Measurements from ENCODE around the gene CFAP57.

Gene CFAP57

DNA sequence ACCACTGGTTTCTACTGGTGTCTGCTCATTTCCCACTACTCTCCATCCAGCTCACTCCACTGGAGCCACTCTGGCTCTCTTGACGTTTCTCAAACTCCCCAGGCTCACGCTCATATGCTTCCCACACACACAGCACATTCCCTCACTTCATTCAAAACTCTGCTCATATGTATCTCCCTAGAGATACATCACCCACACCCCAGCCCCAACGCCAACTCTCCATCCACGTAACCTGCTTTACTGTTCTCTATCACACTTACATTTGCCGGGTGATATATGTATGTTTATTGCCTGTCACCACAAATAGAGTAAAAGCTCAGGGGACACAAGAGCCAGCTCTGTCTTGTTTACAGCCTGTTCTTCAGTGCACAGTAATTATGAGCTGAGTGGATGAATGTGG lies 22.2 kb upstream of the CFAP57 start:
- Mint-ChIP-seq H3K27ac (no peak overlapping the region), H3K9me3 (no peaks in the 10 kb centered on the region), H3K27me3 (peaks cover 58% of the 10 kb centered on the region), H3K4me1 (ENCODE audit: low read depth) (no peaks in the 10 kb centered on the region), H3K36me3 (ENCODE audit: low read depth) (no peaks in the 10 kb centered on the region), H3K4me3 (no peak overlapping the region)

DNA sequence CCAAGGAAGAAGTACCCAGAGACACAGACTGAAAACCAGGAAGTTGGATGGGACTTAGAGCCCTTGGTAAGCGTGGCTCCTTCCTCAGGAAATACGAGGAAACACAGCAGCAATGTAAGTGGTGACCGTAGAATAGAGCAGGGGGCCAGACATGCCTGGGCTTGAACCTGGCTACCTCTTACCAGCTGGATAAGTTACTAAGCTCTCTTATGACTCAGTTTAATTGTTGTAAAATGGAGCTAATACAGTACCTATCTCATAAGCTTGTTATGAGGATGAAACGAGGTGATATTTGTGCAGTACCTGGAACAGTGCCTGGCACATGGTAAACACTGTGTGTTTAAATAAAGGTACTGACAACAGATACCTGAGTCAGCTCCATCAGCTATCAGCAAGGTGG lies 19.3 kb upstream of the CFAP57 start:
- Mint-ChIP-seq H3K27me3 (peaks cover 34% of the 10 kb centered on the region), H3K36me3 (ENCODE audit: low read depth) (no peaks in the 10 kb centered on the region), H3K9me3 (no peaks in the 10 kb centered on the region), H3K4me3 (no peak overlapping the region), H3K4me1 (ENCODE audit: low read depth) (no peaks in the 10 kb centered on the region), H3K27ac (no peak overlapping the region)

DNA sequence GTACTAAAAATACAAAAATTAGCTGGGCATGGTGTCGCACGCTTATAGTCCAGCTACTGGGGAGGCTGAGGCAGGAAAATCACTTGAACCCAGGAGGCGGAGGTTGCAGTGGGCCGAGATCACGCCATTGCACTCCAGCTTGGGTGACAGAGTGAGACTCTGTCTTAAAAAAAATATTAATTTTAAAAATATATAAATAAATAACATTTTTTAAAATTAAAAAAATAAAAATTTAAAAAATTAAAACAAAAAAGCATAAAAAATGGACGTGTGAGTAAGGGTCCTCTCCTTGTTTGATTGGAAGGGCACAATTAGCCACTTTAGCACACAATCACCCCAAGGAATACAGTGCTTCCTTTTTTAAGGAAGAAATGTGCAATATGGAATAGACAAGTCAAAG lies 18.7 kb upstream of the CFAP57 start:
- H3K4me3 Mint-ChIP-seq, result no peak overlapping the region
- no peaks in the 10 kb centered on the region for H3K9me3 Mint-ChIP-seq
- no peaks in the 10 kb centered on the region for H3K4me1 Mint-ChIP-seq (ENCODE audit: low read depth)
- no peak overlapping the region for H3K27ac Mint-ChIP-seq
- no peaks in the 10 kb centered on the region for H3K36me3 Mint-ChIP-seq (ENCODE audit: low read depth)
- peaks cover 31% of the 10 kb centered on the region for H3K27me3 Mint-ChIP-seq

DNA sequence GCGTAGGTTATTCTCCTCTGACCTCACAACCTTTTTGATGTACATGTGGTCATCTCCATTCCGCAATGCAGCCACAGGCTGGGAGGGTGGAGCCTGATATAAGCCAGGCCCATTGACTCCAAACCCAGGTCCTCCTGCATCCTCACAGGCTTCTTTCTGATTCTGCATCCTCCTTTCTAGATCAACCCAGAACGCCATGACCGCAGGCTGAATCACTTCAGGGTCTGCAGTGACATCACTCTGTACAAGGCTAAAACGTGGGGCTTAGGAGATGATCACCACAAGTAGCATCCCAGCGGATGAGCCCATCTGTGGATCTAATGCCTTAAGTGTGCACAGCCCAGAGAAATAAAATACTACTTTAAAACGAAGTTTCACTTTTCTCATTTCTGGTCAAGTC lies 16.1 kb upstream of the CFAP57 start:
- H3K36me3 Mint-ChIP-seq (ENCODE audit: low read depth), result no peaks in the 10 kb centered on the region

DNA sequence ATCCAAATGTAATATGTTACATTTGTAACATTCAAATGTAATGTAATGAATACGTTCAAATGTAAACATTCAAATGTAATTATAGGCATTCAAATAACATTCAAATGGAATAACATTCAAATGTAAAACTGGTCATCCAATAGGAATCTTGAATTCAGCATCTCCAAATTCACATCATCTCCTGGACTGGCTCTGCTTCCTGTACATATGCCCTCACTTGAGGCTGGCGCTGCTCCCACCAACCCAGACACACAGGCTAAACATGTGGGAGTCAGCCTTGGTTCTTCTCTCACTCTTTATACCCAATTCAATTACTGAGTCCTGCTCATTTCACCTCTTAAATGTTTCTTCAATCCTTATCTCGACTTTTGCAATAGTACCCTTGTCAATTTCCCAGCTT lies 7.0 kb upstream of the CFAP57 start:
- Mint-ChIP-seq H3K4me3 (no peak overlapping the region), H3K27me3 (no peaks in the 10 kb centered on the region), H3K9me3 (no peaks in the 10 kb centered on the region), H3K36me3 (ENCODE audit: low read depth) (peaks cover 68% of the 10 kb centered on the region), H3K27ac (peak overlapping the region; percentile 8), H3K4me1 (ENCODE audit: low read depth) (peaks cover 16% of the 10 kb centered on the region)

More for the DNA sequence above, 16.1 kb upstream of the CFAP57 start:
- H3K4me1 Mint-ChIP-seq (ENCODE audit: low read depth), result no peaks in the 10 kb centered on the region
- H3K9me3 Mint-ChIP-seq, result no peaks in the 10 kb centered on the region
- H3K27me3 Mint-ChIP-seq, result peaks cover 12% of the 10 kb centered on the region
- no peak overlapping the region for H3K4me3 Mint-ChIP-seq
- no peak overlapping the region for H3K27ac Mint-ChIP-seq

DNA sequence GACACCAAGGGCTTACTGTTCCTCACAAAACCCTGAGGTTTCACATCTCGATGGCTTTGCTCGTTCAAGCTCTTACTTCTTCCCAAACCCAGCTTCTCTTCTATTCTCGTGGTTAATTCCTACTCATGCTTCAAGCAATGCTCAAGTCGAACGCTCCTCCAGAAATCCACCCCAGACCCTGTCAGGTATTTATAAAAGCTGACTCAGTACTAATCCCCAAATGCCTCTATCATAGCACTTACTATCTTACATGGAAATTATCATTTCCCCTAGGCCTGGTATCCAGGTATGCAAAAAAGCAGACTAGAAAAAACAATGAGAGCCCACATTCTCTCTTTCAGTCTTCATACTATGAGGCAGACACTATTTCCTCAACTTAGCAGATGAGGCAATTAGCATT lies 6.4 kb upstream of the CFAP57 start:
- H3K36me3 Mint-ChIP-seq (ENCODE audit: low read depth), result peaks cover 74% of the 10 kb centered on the region
- H3K27ac Mint-ChIP-seq, result no peak overlapping the region

DNA sequence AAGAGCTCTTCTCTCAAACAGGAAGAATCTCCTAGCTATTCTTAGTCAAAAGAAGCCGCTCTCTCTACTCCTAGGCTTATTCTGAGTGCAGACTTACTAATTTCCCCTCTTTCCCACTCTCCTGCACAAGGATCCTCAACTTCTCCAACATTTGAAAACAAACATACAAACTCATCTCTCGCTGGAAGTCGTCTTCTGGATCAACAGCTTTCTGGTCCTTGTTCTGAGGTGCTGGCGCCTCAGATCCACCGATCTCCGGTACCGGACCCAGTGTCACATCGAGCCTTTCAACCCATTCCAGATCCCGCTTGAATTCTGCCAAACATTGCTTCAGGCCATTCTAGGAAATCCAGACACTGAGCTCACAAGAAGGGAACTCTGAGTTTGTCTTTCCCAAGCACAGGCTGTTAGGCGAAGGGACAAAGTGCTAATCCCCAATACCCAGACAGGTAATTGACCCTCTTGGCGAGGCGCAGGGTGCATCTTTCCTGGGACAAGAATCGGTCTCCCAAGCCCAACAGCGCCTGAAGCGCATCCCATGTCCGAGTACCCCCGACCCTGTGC lies 736 bp upstream of the CFAP57 start:
- no peaks in the 10 kb centered on the region for H3K9me3 Mint-ChIP-seq
- peak overlapping the region; percentile 95 for H3K27ac Mint-ChIP-seq
- H3K4me1 Mint-ChIP-seq (ENCODE audit: low read depth), result peaks cover 38% of the 10 kb centered on the region
- peaks cover 55% of the 10 kb centered on the region for H3K36me3 Mint-ChIP-seq (ENCODE audit: low read depth)
- peaks cover 18% of the 10 kb centered on the region for H3K27me3 Mint-ChIP-seq
- peak overlapping the region; percentile 96 for H3K4me3 Mint-ChIP-seq

More for the DNA sequence above, 6.4 kb upstream of the CFAP57 start:
- H3K27me3 Mint-ChIP-seq, result no peaks in the 10 kb centered on the region
- no peak overlapping the region for H3K4me3 Mint-ChIP-seq
- H3K9me3 Mint-ChIP-seq, result no peaks in the 10 kb centered on the region
- H3K4me1 Mint-ChIP-seq (ENCODE audit: low read depth), result peaks cover 23% of the 10 kb centered on the region

DNA sequence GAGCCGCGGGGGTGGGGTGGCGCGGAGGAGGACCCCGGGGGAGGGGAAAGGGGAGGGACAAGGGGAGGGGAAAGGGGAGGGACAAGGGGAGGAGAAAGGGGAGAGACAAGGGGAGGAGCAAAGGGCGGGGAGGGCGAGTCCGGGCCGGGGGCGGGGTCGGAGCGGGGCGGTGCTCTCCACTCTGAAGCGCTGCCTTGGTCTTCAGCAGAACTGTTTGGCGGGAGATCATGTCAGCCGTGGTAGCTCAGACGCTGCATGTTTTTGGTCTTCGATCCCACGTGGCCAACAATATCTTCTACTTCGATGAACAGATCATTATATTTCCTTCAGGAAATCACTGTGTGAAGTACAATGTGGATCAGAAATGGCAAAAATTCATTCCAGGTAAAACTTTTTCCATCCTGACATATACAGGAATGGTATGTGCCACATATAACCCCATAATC lies 420 bp downstream of the CFAP57 start:
- Mint-ChIP-seq H3K27me3 (peaks cover 28% of the 10 kb centered on the region), H3K4me1 (ENCODE audit: low read depth) (peaks cover 38% of the 10 kb centered on the region), H3K27ac (peak overlapping the region; percentile 95)

DNA sequence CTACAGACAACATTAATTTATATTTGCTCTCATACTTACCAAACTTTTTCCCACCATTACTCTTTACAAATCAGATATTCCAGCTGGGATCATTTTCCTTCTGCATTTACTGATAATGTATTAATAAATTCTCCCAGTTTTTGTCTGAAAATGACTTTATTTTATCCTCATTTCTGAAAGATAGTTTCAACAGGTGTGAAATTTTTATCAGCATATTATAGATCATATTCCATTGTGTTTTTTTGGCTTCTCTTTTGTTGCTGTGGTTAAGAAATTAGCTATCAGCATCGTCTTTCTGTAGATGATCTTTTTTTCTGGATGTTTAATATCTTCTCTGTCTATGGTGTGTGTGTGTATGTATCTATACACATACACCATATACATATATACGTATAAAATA lies 2.7 kb downstream of the CFAP57 start:
- Mint-ChIP-seq H3K36me3 (ENCODE audit: low read depth) (peaks cover 21% of the 10 kb centered on the region), H3K27me3 (peaks cover 31% of the 10 kb centered on the region), H3K4me3 (no peak overlapping the region), H3K9me3 (no peaks in the 10 kb centered on the region), H3K4me1 (ENCODE audit: low read depth) (peaks cover 24% of the 10 kb centered on the region), H3K27ac (no peak overlapping the region)

More for the DNA sequence above, 420 bp downstream of the CFAP57 start:
- H3K9me3 Mint-ChIP-seq, result no peaks in the 10 kb centered on the region
- H3K36me3 Mint-ChIP-seq (ENCODE audit: low read depth), result peaks cover 44% of the 10 kb centered on the region
- peak overlapping the region; percentile 96 for H3K4me3 Mint-ChIP-seq

DNA sequence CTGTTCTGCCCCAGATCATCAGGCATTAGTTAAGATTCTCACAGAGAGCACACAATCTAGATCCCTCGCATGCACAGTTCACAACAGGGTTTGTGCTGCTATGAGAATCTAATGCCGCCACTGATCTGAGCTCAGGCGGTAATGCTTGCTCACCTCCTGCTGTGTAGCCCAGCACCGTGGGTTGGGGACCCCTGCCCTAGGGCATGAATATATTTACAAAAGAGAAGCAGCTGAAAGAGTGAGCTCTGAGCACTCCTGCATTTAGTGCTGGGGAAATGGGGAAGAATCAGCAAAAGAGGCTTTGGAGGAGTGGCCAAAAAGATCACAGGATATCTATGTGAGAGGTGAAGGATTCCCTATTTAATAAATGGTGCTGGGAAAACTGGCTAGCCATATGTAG lies 5.6 kb downstream of the CFAP57 start:
- Mint-ChIP-seq H3K27ac (no peak overlapping the region), H3K27me3 (peaks cover 31% of the 10 kb centered on the region), H3K4me3 (no peak overlapping the region), H3K4me1 (ENCODE audit: low read depth) (peaks cover 6% of the 10 kb centered on the region), H3K36me3 (ENCODE audit: low read depth) (no peaks in the 10 kb centered on the region), H3K9me3 (no peaks in the 10 kb centered on the region)

DNA sequence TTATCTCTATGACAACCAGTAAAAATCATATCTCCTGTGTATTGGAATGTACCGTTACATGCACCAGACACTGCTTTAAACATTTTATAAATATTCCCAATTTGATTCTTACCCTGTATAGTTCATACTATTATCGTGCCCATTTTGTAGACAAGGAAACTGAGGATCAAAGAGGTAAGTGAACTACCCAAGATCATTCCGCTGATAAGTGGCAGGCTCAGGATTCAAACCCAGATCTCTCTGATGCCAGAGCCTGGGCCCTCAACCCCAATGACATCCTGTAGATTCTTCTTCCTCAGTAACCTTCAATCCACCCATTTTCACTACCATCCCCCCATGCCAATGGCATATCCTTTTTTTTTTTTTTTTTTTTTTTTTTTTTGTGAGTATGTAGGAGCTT lies 12.3 kb downstream of the CFAP57 start:
- Mint-ChIP-seq H3K4me1 (ENCODE audit: low read depth) (no peaks in the 10 kb centered on the region), H3K9me3 (no peaks in the 10 kb centered on the region), H3K36me3 (ENCODE audit: low read depth) (no peaks in the 10 kb centered on the region), H3K27me3 (peaks cover 3% of the 10 kb centered on the region), H3K27ac (no peak overlapping the region), H3K4me3 (no peak overlapping the region)

DNA sequence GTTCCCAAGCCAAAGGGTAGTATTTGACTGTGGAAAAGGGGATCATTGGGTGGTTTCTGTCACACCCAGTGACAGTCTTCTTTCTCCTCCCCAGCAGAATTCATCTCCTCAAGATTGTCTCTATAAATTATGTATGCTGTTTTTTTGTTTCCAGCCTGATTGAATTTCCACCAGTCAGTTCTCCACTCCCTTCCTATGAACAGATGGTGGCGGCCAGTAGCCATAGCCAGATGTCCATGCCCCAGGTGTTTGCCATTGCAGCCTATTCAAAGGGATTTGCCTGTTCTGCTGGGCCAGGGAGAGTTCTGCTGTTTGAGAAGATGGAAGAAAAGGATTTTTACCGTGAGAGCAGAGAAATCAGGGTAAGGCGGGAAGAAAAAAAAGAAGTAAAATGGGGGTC lies 12.9 kb downstream of the CFAP57 start:
- Mint-ChIP-seq H3K27ac (no peak overlapping the region), H3K4me1 (ENCODE audit: low read depth) (no peaks in the 10 kb centered on the region), H3K4me3 (no peak overlapping the region), H3K36me3 (ENCODE audit: low read depth) (peaks cover 2% of the 10 kb centered on the region), H3K27me3 (peaks cover 10% of the 10 kb centered on the region), H3K9me3 (peaks cover 6% of the 10 kb centered on the region)

DNA sequence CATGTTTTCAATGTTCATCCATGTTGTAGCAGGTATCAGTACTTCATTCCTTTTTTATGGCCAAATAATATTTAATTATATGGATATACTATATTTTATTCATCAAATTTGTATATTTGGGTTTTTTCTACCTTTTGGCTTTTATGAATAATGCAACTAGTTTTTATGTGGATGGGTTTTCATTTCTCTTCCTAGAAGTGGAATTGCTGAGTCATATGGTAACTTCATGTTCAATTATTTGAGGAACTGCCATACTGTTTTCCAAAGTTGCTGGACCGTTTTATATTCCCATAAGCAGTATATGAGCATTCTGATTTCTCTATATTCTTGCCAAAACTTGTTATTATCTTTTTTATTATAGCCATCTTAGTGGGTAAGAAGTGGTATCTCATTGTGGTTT lies 16.0 kb downstream of the CFAP57 start:
- no peak overlapping the region for H3K4me3 Mint-ChIP-seq
- peaks cover 7% of the 10 kb centered on the region for H3K9me3 Mint-ChIP-seq
- peaks cover 6% of the 10 kb centered on the region for H3K36me3 Mint-ChIP-seq (ENCODE audit: low read depth)

DNA sequence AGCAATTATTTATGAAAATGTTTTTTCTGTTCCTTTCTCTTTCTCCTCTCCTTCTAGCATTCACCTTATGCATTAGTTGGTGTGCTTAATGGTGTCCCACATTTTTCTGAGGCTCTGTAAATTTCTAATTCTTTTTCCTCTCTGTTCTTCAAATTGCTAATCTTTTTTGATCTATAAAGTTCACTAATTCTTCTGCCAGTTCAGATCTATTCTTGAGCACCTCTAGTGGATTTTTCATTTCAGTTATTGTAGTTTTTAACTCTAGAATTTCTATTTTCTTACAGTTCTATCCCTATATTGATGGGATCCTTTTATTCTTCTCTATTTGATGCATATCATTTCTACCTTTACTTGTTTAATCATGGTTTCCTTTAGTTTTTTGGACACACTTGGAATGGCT lies 22.4 kb downstream of the CFAP57 start:
- no peak overlapping the region for H3K27ac Mint-ChIP-seq
- H3K4me1 Mint-ChIP-seq (ENCODE audit: low read depth), result no peaks in the 10 kb centered on the region
- H3K36me3 Mint-ChIP-seq (ENCODE audit: low read depth), result peaks cover 6% of the 10 kb centered on the region

More for the DNA sequence above, 16.0 kb downstream of the CFAP57 start:
- Mint-ChIP-seq H3K4me1 (ENCODE audit: low read depth) (no peaks in the 10 kb centered on the region), H3K27me3 (peaks cover 11% of the 10 kb centered on the region), H3K27ac (no peak overlapping the region)

DNA sequence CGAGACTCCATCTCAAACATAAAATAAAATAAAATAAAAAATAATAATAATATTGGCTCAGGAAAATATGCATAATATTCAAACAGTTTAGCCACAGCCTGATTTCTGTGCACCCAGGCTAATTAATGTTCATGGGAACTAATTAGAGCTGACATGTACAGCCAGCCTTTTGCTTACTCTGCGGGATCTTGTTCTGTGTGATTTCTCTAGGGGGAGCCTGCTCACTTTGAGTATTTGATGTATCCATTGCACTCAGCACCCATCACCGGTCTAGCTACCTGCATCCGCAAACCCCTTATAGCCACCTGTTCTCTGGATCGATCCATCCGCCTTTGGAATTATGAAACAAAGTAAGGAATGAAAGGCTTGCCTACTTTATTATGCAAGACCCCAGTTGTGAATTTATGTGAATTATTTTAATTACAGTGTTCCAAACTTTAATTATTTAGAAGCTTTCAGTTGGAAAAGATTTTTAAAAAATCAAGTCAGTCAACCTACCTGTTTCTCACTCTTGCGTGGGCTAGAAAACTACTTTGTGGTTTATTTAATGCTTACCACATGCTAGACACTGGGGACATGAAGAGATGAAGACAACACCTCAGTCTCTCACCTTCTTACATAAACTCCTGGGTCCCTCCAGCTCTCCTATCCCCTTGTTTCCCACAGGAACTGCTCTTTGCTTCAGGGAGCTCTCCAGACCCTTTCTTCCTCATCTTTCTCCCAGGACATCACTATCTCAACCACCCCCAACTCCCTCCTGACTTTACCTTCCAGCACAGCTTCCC lies 25.4 kb downstream of the CFAP57 start:
- H3K27me3 Mint-ChIP-seq, result peaks cover 11% of the 10 kb centered on the region
- no peaks in the 10 kb centered on the region for H3K36me3 Mint-ChIP-seq (ENCODE audit: low read depth)
- no peak overlapping the region for H3K4me3 Mint-ChIP-seq
- no peak overlapping the region for H3K27ac Mint-ChIP-seq
- no peaks in the 10 kb centered on the region for H3K4me1 Mint-ChIP-seq (ENCODE audit: low read depth)
- peaks cover 7% of the 10 kb centered on the region for H3K9me3 Mint-ChIP-seq

More for the DNA sequence above, 22.4 kb downstream of the CFAP57 start:
- H3K27me3 Mint-ChIP-seq, result peaks cover 17% of the 10 kb centered on the region
- no peak overlapping the region for H3K4me3 Mint-ChIP-seq
- H3K9me3 Mint-ChIP-seq, result peaks cover 13% of the 10 kb centered on the region
